Fibroblast of lung (primary cell): ENCODE data around the gene ZDHHC3. TPM values are rescaled to one million over a fixed set of nuclear protein-coding genes. Genes with fewer than 3 reads are reported as not detected.
A peak's percentile ranks its signal among the peaks of the same experiment; 100 is the strongest.

Source experiments
- DNase-seq, 2 donors: peaks; one replicate each; pipeline versions ENCODE4 v3.0.0 to v3.0.0-alpha.2; 2010; ENCODE audit warnings: low read depth in 2 of 2
- H2AFZ ChIP-seq: 2 replicates; pipeline ENCODE4 v1.5.1; 2012; ENCODE audit warnings: low read length, control low read depth, inconsistent platforms
- H3K27ac ChIP-seq: 2 replicates; pipeline ENCODE4 v1.5.1; 2011; ENCODE audit warnings: low read length, control low read depth; ENCODE audit not compliant: insufficient read depth
- H3K27me3 ChIP-seq: 2 replicates; pipeline ENCODE4 v1.5.1; 2011; ENCODE audit warnings: mild to moderate bottlenecking, low read length; ENCODE audit not compliant: control insufficient read depth, insufficient read depth
- H3K36me3 ChIP-seq: 2 replicates; pipeline ENCODE4 v1.5.1; 2011; ENCODE audit warnings: low read length; ENCODE audit not compliant: control insufficient read depth, insufficient read depth
- H3K4me1 ChIP-seq: 2 replicates; pipeline ENCODE4 v1.5.1; 2011; ENCODE audit warnings: low read length; ENCODE audit not compliant: control insufficient read depth, insufficient read depth; ENCODE audit errors: extremely low read depth
- H3K4me2 ChIP-seq: 2 replicates; pipeline ENCODE4 v1.5.1; 2011; ENCODE audit warnings: low read length, control low read depth; ENCODE audit not compliant: insufficient read depth; ENCODE audit errors: extremely low read depth
- H3K4me3 ChIP-seq, 4 experiments: fragments of 200-600 bp in 1 of 4; sonication (generic) in 1 of 4; replicated peaks in 1 of 4; 2 replicates each; pipeline ENCODE4 v1.5.1; 2011 to 2016; ENCODE audit warnings: low read length in 4 of 4, low read depth in 3 of 4, mild to moderate bottlenecking in 3 of 4, control low read depth in 2 of 4, inconsistent platforms in 1 of 4, mixed read lengths in 1 of 4; ENCODE audit not compliant: insufficient read depth in 1 of 4; ENCODE audit errors: control extremely low read depth in 1 of 4
- H3K79me2 ChIP-seq: 2 replicates; pipeline ENCODE4 v1.5.1; 2012; ENCODE audit warnings: mild to moderate bottlenecking, low read length, inconsistent platforms; ENCODE audit not compliant: control insufficient read depth, insufficient read depth
- H3K9ac ChIP-seq: 2 replicates; pipeline ENCODE4 v1.5.1; 2011; ENCODE audit warnings: mild to moderate bottlenecking, low read length, control low read depth; ENCODE audit not compliant: insufficient read depth
- H3K9me3 ChIP-seq: 2 replicates; pipeline ENCODE4 v1.5.1; 2012; ENCODE audit warnings: low read depth, low read length; ENCODE audit not compliant: control insufficient read depth, insufficient read depth
- H4K20me1 ChIP-seq: 2 replicates; pipeline ENCODE4 v1.5.1; 2011; ENCODE audit warnings: low read length; ENCODE audit not compliant: control insufficient read depth, insufficient read depth; ENCODE audit errors: extremely low read depth
- EZH2 ChIP-seq: IDR thresholded peaks from 2 replicates; pipeline ENCODE4 v1.5.1; 2012; ENCODE audit warnings: low read length, control low read depth, mild to moderate bottlenecking; ENCODE audit errors: missing control alignments
- polyA plus RNA-seq, 2 donors: library from polyadenylated mRNA; depleted of rRNA in 1 of 2; stranded (reverse) in 1 of 2; unstranded in 1 of 2; fragments of >200 nt; gene quantifications; 2 replicates each; pipeline ENCODE4 v1.2.1, GENCODE V29; 2011 to 2012; ENCODE audit warnings: missing spikeins in 1 of 2
- total RNA-seq: library from RNA; depleted of rRNA; stranded (reverse); fragments of >200 nt; gene quantifications from 2 replicates; pipeline ENCODE4 v1.2.1, GENCODE V29; 2014
- TF ChIP-seq, protein P1 (sequence below), 2 donors: IDR thresholded peaks in 1 of 2; conservative IDR thresholded peaks in 1 of 2; 1 replicate in 1 of 2; 2 replicates in 1 of 2; pipeline ENCODE4 v1.5.1; 2011 to 2012; ENCODE audit warnings: low read length in 2 of 2, control low read depth in 1 of 2, inconsistent platforms in 1 of 2, low read depth in 1 of 2, mild to moderate bottlenecking in 1 of 2

ZDHHC3 gene
- total and polyA plus RNA-seq, 2 donors (not counting 1 experiment from before 2014, with no cell fraction given) = 53.2 to 126 TPM

DNA sequence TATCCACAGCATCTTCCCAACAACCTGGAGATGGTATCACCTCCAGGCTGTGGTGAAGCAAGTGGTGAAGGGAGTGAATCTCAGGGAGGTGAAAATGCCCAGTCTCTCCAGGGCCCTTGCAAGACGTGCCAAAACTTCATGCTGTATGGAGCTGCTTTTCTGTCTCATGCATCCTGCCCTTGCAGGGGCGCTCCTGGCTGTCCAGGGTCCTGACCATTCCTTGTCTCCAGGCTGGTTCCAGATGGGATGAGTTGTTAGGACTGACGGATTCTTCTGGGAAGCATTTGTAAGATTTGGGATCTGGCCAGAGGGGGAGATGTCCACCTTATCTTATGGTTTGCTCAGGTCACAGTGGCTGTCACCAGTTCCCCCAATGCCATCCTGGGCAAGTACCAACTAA is 85.7 kb downstream of the ZDHHC3 start:
- H3K9me3 ChIP-seq = no peaks in the 10 kb centered on the region
- no peak for TF ChIP-seq EZH2
- TF ChIP-seq, protein P1, sequence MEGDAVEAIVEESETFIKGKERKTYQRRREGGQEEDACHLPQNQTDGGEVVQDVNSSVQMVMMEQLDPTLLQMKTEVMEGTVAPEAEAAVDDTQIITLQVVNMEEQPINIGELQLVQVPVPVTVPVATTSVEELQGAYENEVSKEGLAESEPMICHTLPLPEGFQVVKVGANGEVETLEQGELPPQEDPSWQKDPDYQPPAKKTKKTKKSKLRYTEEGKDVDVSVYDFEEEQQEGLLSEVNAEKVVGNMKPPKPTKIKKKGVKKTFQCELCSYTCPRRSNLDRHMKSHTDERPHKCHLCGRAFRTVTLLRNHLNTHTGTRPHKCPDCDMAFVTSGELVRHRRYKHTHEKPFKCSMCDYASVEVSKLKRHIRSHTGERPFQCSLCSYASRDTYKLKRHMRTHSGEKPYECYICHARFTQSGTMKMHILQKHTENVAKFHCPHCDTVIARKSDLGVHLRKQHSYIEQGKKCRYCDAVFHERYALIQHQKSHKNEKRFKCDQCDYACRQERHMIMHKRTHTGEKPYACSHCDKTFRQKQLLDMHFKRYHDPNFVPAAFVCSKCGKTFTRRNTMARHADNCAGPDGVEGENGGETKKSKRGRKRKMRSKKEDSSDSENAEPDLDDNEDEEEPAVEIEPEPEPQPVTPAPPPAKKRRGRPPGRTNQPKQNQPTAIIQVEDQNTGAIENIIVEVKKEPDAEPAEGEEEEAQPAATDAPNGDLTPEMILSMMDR (conservative IDR thresholded peaks at IDR 0.05 in 1 of 2, IDR thresholded peaks at IDR 0.05 in 1 of 2; ENCODE audit: low read depth in 1 of 2, low read length in 2 of 2) = no peak
- H3K4me2 ChIP-seq = no peak overlapping the region
- no peak overlapping the region for H3K9ac ChIP-seq
- peak in 1 of 2 donors; percentile 17 for DNase-seq
- H4K20me1 ChIP-seq = no peaks in the 10 kb centered on the region
- H2AFZ ChIP-seq = no peak overlapping the region
- H3K27ac ChIP-seq = no peak overlapping the region
- no peaks in the 10 kb centered on the region for H3K27me3 ChIP-seq
- H3K36me3 ChIP-seq = no peaks in the 10 kb centered on the region
- no peaks in the 10 kb centered on the region for H3K79me2 ChIP-seq
- no peak overlapping the region for H3K4me3 ChIP-seq
- peaks cover 22% of the 10 kb centered on the region for H3K4me1 ChIP-seq

DNA sequence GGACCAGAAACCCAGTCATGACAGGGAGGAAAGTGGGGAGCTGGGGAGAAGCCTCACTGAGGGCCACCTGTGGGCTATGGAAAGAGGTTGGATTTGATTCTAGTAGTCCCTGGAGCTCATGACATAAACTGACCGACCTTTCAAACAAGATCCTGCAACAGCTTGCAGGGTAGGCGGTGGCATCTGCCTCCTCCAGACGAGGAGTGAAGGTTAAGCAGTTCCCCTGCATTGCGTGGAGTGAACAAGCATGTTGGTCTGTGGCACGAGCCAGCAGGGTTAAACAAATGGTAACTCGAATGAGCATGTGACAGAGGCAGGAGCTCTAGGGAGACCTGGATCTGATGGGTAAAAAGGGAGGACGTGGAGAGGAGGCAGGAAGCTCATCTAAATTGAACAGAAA is 88.9 kb downstream of the ZDHHC3 start:
- Histone ChIP-seq H3K9ac (no peak overlapping the region), H3K4me3 (no peak overlapping the region), H3K36me3 (no peaks in the 10 kb centered on the region), H3K27ac (no peak overlapping the region), H3K9me3 (no peaks in the 10 kb centered on the region), H2AFZ (no peak overlapping the region), H3K4me1 (peaks cover 28% of the 10 kb centered on the region), H3K4me2 (no peak overlapping the region), H3K27me3 (no peaks in the 10 kb centered on the region), H4K20me1 (no peaks in the 10 kb centered on the region), H3K79me2 (no peaks in the 10 kb centered on the region)
- no peak for DNase-seq
- no peak for TF ChIP-seq EZH2
- TF ChIP-seq, protein P1 (conservative IDR thresholded peaks at IDR 0.05 in 1 of 2, IDR thresholded peaks at IDR 0.05 in 1 of 2; ENCODE audit: low read depth in 1 of 2, low read length in 2 of 2) = no peak

DNA sequence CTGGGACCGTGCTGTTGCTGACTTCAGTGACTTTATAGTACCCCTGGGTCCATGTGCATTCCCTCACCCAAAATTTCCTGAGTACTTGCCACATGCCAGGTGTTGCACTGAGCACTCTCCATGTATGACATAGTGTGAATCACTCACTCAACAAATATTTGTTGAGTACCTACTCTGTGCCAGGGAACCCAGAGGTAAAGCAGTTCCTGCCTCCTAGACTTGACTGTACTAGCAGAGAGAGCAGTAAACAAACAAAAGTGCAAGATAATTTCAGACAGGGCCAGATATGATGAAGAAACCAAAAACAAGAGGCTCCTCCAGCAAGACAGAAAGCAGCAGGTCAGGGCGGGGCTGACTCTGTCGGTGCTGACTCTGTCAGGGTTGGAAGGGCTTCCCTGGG is 89.4 kb downstream of the ZDHHC3 start:
- Histone ChIP-seq H3K27ac (no peak overlapping the region), H3K79me2 (no peaks in the 10 kb centered on the region), H3K36me3 (no peaks in the 10 kb centered on the region), H3K4me3 (no peak overlapping the region), H3K4me1 (peaks cover 28% of the 10 kb centered on the region), H3K4me2 (no peak overlapping the region), H4K20me1 (no peaks in the 10 kb centered on the region), H2AFZ (no peak overlapping the region), H3K9me3 (no peaks in the 10 kb centered on the region), H3K27me3 (no peaks in the 10 kb centered on the region), H3K9ac (no peak overlapping the region)
- DNase-seq = peak in 1 of 2 donors; percentile 28
- TF ChIP-seq, protein P1 (conservative IDR thresholded peaks at IDR 0.05 in 1 of 2, IDR thresholded peaks at IDR 0.05 in 1 of 2; ENCODE audit: low read depth in 1 of 2, low read length in 2 of 2) = no peak
- no peak for TF ChIP-seq EZH2
